CD4-positive, alpha-beta T cell (primary cell): ENCODE data around the gene NKAIN2. TPM values are rescaled to one million over a fixed set of nuclear protein-coding genes. Genes with fewer than 3 reads are reported as not detected.

ENCODE experiments used
- ATAC-seq: fragments of 200-7000 bp; cut with Tn5 transposase; one replicate; pipeline ENCODE4 v1.10.0; 2022; ENCODE audit warnings: mild to moderate bottlenecking; ENCODE audit not compliant: poor library complexity
- CTCF ChIA-PET: fragments of 350-600 bp; sonication (Branson Sonifier 250); formaldehyde crosslinking; loops from one replicate; lab custom pipeline; 2021; ENCODE audit warnings: antibody characterized with exemption, inconsistent platforms; lab: Charles Lee
- POLR2A ChIA-PET: fragments of 350-600 bp; sonication (Branson Sonifier 250); formaldehyde crosslinking; loops from one replicate; lab custom pipeline; 2021; ENCODE audit warnings: antibody characterized with exemption, inconsistent platforms; lab: Charles Lee
- DNase-seq, 14 experiments: peaks; one replicate each; pipeline ENCODE4 v3.0.0-alpha.2; 2013 to 2020; ENCODE audit warnings: mixed read lengths in 2 of 14
- H3K27ac ChIP-seq, 2 donors: one replicate each; pipeline versions ENCODE4 v1.5.1 to v1.7.0; 2013; ENCODE audit warnings: low read length in 2 of 2, low read depth in 1 of 2, mild to moderate bottlenecking in 1 of 2
- H3K27me3 ChIP-seq, 2 experiments: 1 replicate in 1 of 2; 2 replicates in 1 of 2; pipeline versions ENCODE4 v1.6.1 to v1.7.0; 2013; ENCODE audit warnings: low read length in 2 of 2, control low read depth in 1 of 2, mild to moderate bottlenecking in 1 of 2, moderate library complexity in 1 of 2; ENCODE audit not compliant: insufficient read depth in 2 of 2, control insufficient read depth in 1 of 2
- H3K36me3 ChIP-seq: one replicate; pipeline ENCODE4 v1.6.1; 2013; ENCODE audit warnings: low read length, control low read depth; ENCODE audit not compliant: insufficient read depth
- H3K4me1 ChIP-seq: one replicate; pipeline ENCODE4 v1.6.1; 2013; ENCODE audit warnings: low read length, control low read depth; ENCODE audit not compliant: insufficient read depth
- H3K4me3 ChIP-seq: one replicate; pipeline ENCODE4 v1.5.1; 2013; ENCODE audit warnings: mild to moderate bottlenecking, low read length, moderate library complexity
- H3K9me3 ChIP-seq, 2 experiments: 1 replicate in 1 of 2; 2 replicates in 1 of 2; pipeline versions ENCODE4 v1.6.1 to v1.7.0; 2013; ENCODE audit warnings: low read length in 2 of 2, mild to moderate bottlenecking in 2 of 2, control low read depth in 1 of 2, moderate library complexity in 1 of 2; ENCODE audit not compliant: control insufficient read depth in 1 of 2, insufficient read depth in 1 of 2
- H3K27ac Mint-ChIP-seq: one replicate; pipeline ENCODE4 v1.8.0; 2020; ENCODE audit warnings: mixed read lengths
- H3K27me3 Mint-ChIP-seq: one replicate; pipeline ENCODE4 v1.8.0; 2021; ENCODE audit warnings: mixed read lengths
- H3K36me3 Mint-ChIP-seq: one replicate; pipeline ENCODE4 v1.8.0; 2021; ENCODE audit warnings: low read depth, mixed read lengths
- H3K4me1 Mint-ChIP-seq: one replicate; pipeline ENCODE4 v1.8.0; 2021; ENCODE audit warnings: low read depth, mixed read lengths
- H3K4me3 Mint-ChIP-seq: one replicate; pipeline ENCODE4 v1.8.0; 2020; ENCODE audit warnings: mild to moderate bottlenecking, mixed read lengths
- H3K9me3 Mint-ChIP-seq: one replicate; pipeline ENCODE4 v1.8.0; 2020; ENCODE audit warnings: mixed read lengths
- intact Hi-C, 2 experiments: fragments of 100-400 bp; cut with DNase I in 1 of 2; cut with micrococcal nuclease in 1 of 2; formaldehyde crosslinking; loops; one replicate each; pipeline versions ENCODE4 v1.15.1 to v1.9.0; 2023 to 2025; cut with DNase I, micrococcal nuclease
- total RNA-seq, 174 experiments: library from RNA in 2 of 174; stranded (reverse) in 2 of 174; gene quantifications; one replicate each; pipeline ENCODE4 v1.2.3 and lab custom pipeline; 2021 to 2026
- TF ChIP-seq, protein P1 (sequence below): fragments of 200-600 bp; IDR thresholded peaks from one replicate; pipeline ENCODE4 v1.8.0; 2022; ENCODE audit warnings: antibody characterized with exemption, mild to moderate bottlenecking

The NKAIN2 gene
- total RNA-seq, 2 experiments from 2014 or later: not detected

DNA sequence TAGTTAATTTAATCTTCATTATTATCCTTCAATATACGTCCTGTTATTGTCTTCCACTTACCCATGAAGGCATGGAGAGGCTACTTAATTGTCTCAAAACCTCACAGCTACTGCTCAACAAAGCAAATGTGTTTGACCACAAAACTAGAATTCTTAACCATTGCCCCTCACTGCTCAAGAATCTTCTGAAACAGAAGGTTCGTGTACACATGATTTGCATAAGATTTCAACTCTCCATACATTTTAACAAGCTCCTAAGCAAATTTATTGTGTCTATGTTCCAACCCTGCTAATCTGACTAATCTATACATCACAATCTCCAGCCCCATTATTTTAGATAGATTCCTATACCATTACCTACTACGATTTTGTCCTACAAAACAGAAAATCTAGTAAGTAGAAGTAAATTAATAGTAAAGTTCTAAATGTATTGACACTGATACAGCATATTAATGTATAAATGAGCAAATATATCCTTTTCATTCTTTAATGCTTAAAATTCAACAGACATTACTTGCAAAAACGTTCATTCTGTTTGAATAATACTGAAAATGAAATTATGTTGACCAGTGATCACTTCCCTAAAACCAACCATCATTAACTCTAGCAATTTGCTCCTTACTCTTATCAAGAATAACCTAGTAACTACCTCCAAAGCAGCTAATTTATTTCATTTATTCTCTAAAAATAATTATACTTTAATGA is 1068.8 kb downstream of the NKAIN2 start:
- Histone ChIP-seq H3K27me3 (no peaks in the 10 kb centered on the region), H3K27ac (no peak overlapping the region), H3K4me1 (no peaks in the 10 kb centered on the region), H3K4me3 (no peak overlapping the region), H3K9me3 (no peaks in the 10 kb centered on the region), H3K36me3 (no peaks in the 10 kb centered on the region)
- H3K4me1 Mint-ChIP-seq: no peaks in the 10 kb centered on the region
- ATAC-seq (no peak), DNase-seq (no peak)
- ChIA-PET POLR2A (no interaction called here), CTCF (no interaction called here)
- intact Hi-C loops: no loop called here
- H3K36me3 Mint-ChIP-seq: no peaks in the 10 kb centered on the region
- H3K27ac Mint-ChIP-seq: no peak overlapping the region
- H3K27me3 Mint-ChIP-seq: peaks cover 6% of the 10 kb centered on the region
- no peak overlapping the region for H3K4me3 Mint-ChIP-seq
- TF ChIP-seq, protein P1, sequence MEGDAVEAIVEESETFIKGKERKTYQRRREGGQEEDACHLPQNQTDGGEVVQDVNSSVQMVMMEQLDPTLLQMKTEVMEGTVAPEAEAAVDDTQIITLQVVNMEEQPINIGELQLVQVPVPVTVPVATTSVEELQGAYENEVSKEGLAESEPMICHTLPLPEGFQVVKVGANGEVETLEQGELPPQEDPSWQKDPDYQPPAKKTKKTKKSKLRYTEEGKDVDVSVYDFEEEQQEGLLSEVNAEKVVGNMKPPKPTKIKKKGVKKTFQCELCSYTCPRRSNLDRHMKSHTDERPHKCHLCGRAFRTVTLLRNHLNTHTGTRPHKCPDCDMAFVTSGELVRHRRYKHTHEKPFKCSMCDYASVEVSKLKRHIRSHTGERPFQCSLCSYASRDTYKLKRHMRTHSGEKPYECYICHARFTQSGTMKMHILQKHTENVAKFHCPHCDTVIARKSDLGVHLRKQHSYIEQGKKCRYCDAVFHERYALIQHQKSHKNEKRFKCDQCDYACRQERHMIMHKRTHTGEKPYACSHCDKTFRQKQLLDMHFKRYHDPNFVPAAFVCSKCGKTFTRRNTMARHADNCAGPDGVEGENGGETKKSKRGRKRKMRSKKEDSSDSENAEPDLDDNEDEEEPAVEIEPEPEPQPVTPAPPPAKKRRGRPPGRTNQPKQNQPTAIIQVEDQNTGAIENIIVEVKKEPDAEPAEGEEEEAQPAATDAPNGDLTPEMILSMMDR: no peak
- no peaks in the 10 kb centered on the region for H3K9me3 Mint-ChIP-seq

DNA sequence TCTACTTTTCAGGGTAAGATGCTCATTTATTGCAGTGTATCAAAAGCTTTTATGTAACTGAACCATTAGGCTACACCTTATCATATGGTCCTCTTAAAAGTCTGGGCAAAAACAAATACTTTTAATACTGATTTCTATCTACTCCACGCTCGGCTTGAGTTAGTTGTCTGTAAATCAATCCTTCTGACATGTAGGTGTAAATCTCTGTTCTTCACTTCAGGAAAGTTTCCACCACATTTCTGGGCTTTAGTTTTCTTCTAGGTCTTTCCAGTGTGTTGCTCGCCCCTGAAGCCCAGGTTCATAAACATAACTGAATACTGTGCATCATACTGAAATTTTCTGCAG is 1069.4 kb downstream of the NKAIN2 start:
- TF ChIP-seq, protein P1: no peak
- H3K4me1 ChIP-seq: no peaks in the 10 kb centered on the region
- H3K4me1 Mint-ChIP-seq: no peaks in the 10 kb centered on the region
- no peak for DNase-seq
- H3K27me3 Mint-ChIP-seq: peaks cover 11% of the 10 kb centered on the region
- H3K9me3 Mint-ChIP-seq: no peaks in the 10 kb centered on the region
- no peaks in the 10 kb centered on the region for H3K36me3 Mint-ChIP-seq
- no peak overlapping the region for H3K27ac Mint-ChIP-seq
- no peak overlapping the region for H3K4me3 ChIP-seq
- ATAC-seq: no peak
- CTCF ChIA-PET: no interaction called here
- H3K27me3 ChIP-seq: no peaks in the 10 kb centered on the region
- no peaks in the 10 kb centered on the region for H3K9me3 ChIP-seq
- no peak overlapping the region for H3K4me3 Mint-ChIP-seq
- POLR2A ChIA-PET: no interaction called here
- H3K36me3 ChIP-seq: no peaks in the 10 kb centered on the region
- intact Hi-C loops: no loop called here
- no peak overlapping the region for H3K27ac ChIP-seq

Other genes starting within 250 kb of the NKAIN2 start
- not detected for gene TRDN, start 166.9 kb upstream of the NKAIN2 start, total RNA-seq